ENCODE data around the gene PHC1.
"Not testable (repeated sequence)": the region's sequence is repeated elsewhere in the genome, so short reads cannot be mapped to it uniquely, and the experiment has no call there.

Gene PHC1

DNA sequence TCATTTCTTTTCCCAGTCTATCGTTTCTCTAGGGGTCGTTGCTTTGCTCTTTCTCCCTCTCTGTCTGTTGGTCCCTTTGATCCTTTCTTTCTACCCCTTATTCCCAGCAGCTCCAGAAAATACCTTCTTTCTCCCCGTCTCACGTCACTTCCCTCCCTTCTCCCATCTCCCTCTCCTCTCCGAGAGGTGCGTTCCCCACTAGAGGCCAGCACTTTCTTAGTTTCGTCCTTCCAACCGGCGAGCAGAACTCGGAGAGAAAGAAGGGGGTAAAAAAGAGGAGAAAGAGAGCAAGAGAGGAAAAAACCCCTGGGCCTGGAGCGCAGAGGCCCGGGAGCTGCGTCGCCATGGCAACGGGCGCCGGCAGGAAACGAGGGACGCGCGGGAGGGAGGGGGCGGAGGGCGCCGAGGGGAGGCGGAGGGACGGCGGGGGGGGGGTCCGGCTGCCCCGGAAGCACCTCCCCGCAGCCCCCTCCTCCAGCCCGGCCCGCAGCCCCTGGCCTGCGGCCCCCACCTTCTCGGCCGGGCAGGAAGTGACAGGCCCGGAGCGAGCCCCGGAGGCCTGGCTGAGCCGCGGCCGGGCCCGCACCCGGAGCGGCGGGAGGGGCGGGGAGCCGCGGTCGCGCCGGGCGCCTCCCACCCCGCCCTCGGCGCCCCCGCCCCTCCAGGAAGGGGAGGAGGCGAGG lies at the start of gene PHC1:
Gene PHC1 (plus strand): TSS at position 477 of the 683 bp plus-strand sequence. CDS start 3,169 bp downstream, outside the sequence.
- in situ Hi-C loops (cut with MboI; ENCODE audit: low sequenced_read_pairs) = not testable (repeated sequence)

DNA sequence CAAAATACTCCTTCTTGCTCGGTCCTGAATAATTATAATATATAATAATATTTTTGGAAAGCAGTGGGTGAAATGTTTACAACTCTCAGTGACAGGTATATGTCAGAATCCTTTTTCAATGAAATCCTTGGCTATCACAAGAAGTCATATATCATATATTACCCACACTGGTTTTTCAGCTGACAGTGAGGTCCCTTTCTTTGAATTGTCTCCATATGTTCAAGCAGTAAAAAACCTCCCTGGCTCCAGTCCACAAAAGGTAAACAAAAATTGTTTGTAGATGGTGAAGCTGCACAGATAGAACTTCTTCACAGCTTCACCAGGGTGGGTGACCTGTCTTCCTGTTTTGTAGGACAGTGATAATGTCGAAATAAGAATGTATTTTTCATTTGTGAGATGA lies 47.9 kb upstream of the PHC1 start:
- in situ Hi-C loops (cut with MboI; ENCODE audit: low sequenced_read_pairs) = no loop called here

DNA sequence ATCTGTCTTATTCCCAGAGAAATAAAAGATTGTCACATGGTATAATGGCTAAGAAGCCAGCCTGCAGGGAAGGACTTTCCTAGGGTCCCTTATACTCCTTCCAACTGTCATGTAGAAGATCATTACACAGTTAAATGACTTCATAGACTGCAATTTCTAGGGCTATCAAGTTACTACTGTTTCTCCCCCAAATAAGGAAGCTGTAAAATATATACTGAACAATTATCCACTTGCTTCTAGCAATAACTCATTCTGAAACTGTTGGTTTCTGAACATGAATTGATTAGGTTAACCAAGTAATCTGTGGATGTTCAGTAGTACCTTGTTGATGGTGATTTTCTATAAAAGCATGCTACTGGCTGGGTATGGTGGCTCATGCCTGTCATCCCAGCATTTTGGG lies 47.3 kb upstream of the PHC1 start:
- in situ Hi-C loops (cut with MboI; ENCODE audit: low sequenced_read_pairs) = no loop called here

DNA sequence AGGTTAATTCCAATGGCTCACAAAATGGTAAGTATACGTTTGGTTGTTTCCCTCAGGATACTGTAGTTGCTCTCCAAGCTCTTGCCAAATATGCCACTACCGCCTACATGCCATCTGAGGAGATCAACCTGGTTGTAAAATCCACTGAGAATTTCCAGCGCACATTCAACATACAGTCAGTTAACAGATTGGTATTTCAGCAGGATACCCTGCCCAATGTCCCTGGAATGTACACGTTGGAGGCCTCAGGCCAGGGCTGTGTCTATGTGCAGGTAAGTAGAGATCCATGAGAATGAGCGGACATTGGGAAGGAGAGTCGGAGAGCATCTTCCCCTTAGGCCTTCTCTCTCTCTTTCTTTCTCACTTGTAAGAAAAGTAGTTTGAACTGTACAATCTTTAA lies 46.5 kb upstream of the PHC1 start:
- in situ Hi-C loops (cut with MboI; ENCODE audit: low sequenced_read_pairs) = no loop called here

DNA sequence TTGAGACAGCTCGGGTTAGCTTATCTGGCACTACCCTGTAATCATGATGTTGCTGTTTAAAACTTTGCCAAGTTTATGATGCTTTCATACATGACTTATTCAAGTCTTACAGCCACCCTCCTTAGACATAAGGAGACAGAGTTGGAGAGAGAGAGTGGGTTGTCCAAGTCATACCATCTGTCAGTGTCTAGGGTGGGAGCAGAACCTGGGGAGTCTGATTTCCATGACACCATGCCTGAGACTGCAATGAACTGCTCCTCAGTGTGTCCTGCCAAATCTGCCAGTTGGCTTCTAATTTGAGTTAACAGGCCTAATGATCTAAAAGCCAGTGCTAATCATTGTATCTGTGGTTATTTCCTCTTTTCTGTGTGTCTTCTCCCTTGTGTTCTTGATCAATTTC lies 43.7 kb upstream of the PHC1 start:
- in situ Hi-C loops (cut with MboI; ENCODE audit: low sequenced_read_pairs) = no loop called here

DNA sequence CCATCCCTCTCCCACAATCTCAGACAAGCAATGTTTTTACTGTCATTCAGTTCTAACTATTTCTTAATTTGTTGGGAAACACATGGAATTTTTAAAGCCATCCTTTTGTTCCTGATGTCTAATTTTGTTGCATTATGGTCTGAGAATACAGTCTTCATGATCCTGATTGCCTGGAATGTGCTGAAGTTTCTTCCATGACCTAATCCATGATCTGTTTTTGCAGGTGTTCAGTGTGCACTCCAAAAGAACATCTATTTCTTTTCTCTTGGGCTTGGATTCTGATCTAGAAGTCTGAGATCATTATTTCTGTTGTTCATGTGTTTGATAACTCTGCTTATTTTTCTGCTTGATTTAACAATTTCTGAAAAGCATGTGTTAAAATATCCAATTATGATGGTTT lies 43.2 kb upstream of the PHC1 start:
- in situ Hi-C loops (cut with MboI; ENCODE audit: low sequenced_read_pairs) = no loop called here

DNA sequence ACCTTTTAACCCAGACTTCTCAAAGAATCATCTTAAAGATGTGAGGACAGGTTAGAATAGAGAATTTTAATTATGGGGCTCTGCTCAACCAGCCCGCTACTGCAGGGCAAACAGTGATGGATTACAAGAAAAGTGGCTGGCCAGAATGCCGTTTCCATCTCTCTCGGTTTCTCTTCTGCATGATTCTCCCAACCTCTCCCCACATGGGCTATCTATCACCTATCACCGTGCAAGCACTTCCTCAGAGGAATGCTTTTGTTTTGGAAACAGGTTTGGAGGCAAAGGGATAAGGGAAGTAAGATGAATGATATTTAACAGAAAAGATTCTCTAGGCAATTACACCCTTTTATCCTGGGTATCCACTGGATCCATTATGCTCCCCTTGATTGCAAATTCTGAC lies 37.4 kb upstream of the PHC1 start:
- in situ Hi-C loops (cut with MboI; ENCODE audit: low sequenced_read_pairs) = loop anchor here (25.0 kb wide), 1 partner anchor 190 kb away; the partner anchor contains the start of gene RIMKLB

DNA sequence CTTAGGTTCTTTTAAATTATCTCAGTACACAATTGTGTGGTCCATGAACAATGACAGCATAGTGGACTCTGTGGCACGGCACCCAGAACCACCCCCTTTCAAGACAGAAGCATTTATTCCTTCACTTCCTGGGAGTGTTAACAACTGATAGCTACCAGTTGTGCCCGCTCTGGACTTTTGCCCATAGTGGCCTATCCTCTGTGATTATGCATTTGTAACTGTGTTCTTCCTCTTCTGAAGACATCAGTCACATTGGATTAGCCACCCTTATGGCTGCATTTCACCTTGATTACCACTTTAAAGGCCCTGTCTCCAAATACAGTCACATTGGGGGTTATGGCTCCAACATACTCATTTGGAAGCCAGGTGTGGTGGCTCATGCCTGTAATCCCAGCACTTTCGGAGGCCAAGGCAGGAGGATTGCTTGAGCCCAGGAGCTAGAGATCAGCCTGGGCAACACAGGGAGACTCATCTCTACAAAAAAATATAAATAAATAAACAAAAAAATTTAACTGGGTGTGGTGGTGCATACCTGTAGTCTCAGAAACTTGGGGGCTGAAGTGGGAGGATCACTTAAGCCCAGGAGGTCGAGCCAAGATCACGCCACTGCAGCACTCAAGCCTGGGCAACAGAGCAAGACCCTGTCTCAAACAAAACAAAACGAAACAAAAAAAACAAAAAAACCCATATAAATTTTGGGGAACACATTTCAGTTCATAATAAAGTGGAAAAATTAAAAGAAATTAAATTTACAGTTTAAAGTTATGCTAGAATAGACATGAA lies 27.6 kb upstream of the PHC1 start:
- in situ Hi-C loops (cut with MboI; ENCODE audit: low sequenced_read_pairs) = loop anchor here (25.0 kb wide), 1 partner anchor 199 kb away; the partner anchor contains the start of gene RIMKLB

DNA sequence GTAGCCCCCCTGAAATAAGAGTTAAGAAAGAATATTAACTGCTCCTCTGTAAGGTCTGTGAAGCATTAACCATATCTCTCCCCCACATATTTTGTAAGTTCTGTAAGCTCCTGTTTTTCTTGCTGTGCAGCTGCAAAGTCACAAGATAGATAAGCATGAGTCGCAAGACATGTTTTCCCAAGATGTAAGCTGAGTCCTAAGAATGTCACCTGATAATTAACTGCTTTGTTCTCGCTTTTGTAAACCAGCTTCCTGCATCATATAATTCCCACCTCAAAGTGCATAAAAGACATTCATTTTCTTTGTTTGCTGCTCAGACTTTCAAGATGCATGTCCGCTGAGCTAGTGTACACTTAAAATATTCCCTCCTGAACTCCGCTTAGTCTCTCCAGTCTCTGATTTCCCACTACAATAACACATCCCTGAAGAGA lies 27.0 kb upstream of the PHC1 start:
- in situ Hi-C loops (cut with MboI; ENCODE audit: low sequenced_read_pairs) = loop anchor here (25.0 kb wide), 1 partner anchor 200 kb away; the partner anchor contains the start of gene RIMKLB

DNA sequence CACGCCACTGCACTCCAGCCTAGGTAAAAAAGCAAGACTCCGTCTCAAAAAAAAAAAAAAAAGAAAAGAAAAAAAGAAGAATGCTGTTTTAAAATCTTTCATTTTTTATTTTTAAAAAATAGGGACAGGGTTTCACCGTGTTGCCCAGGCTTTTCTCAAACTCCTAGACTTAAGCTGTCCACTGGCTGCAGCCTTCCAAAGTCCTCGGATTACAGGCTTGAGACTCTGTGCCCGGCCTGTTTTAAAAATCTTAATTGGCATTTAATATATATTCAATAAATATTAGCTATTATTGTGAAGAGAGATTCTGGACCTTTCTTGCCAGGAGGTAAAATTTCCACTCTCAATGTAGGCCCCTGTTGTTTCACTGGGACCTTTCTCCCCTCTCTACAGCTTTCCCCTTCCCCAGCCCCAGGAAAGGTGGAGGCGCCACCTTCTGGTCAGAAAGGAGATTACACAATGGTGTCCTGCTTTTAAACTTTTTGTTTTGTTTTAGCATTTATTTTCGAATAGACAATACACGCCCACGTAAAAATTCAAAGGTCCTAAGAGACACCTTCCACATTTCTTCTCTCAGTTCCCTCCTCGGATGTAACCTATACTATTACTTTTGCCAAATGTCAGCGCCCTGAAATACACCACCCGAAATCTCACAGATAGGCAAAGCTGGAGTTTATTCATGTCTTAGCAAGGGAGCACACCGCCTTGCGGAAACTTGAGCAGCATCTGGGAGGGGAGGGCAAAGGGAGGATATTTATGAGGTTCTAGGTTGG lies 23.8 kb upstream of the PHC1 start:
- in situ Hi-C loops (cut with MboI; ENCODE audit: low sequenced_read_pairs) = loop anchor here (25.0 kb wide), 1 partner anchor 203 kb away; the partner anchor contains the start of gene RIMKLB

DNA sequence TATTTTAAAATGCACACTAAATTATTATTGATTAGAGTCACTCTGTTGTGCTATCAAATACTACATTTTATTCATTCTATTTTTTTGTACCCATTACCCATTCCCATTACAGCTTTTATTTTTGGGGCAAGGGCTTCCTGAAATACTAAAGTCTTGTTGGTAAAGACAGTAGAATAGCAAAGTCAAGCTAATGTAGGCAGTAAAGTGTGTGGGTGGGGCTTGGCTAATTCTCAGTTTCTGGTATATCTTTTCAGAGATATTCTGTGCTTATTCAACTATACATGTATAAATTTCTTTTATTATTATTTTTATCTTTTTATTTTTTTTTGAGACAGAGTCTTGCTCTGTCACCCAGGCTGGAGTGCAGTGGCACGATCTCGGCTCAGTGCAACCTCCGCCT lies 22.3 kb upstream of the PHC1 start:
- in situ Hi-C loops (cut with MboI; ENCODE audit: low sequenced_read_pairs) = loop anchor here (25.0 kb wide), 1 partner anchor 205 kb away; the partner anchor contains the start of gene RIMKLB

DNA sequence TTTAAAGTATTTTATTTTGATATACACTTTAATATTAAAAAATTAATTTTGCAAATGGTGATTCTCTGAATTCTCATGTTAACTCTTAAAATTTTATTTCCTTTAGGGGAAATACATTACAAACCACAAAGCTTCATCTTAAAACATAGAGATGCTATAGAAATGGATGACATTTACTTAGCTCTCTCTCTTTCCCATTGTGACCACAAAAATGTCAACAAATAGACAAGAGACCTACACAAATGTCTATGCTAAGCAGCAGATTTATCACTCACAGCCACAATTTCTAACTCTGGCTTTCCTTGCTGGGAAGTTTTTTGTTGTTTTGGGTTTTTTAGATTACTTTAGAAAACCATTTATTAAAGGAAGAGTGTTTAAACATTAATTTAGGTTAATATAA lies 19.9 kb upstream of the PHC1 start:
- in situ Hi-C loops (cut with MboI; ENCODE audit: low sequenced_read_pairs) = loop anchor here (25.0 kb wide), 1 partner anchor 207 kb away; the partner anchor contains the start of gene RIMKLB

DNA sequence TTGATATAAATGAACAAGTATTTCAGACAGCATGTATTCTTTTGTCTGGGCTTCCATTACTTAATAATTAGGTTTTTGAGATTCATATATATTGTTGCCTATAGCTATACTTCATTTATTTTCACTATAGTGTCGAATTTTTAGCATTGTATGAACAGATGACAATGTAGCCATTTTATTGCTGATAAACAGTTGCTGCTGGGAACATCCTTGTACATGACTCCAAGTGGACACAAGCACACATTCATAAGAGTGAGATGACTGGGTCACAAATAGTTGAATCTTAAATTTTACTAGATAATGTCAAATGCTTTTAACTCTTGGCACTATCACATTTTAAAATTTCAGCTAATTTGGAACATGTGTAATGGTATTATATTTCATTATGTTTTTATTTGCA lies 19.3 kb upstream of the PHC1 start:
- in situ Hi-C loops (cut with MboI; ENCODE audit: low sequenced_read_pairs) = loop anchor here (25.0 kb wide), 1 partner anchor 208 kb away; the partner anchor contains the start of gene RIMKLB

DNA sequence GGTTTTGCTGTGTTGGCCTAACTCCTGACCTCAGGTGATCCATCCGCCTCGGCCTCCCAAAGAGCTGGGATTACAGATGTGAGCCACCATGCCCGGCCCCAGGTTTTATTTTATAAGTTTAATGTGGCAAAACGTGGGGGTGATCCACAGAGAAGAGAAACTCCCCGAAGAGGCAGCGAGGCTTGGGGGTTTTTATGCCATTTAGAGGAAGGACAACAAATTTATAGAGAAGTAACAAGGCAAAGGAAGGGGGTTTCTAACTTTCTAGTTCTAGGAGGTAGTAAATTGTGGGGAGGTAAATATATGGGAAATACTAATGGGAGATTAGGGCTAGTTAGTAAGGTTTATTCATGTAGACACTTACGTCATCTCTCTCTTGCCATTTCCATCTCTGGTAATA lies 17.2 kb upstream of the PHC1 start:
- in situ Hi-C loops (cut with MboI; ENCODE audit: low sequenced_read_pairs) = loop anchor here (25.0 kb wide), 1 partner anchor 210 kb away; the partner anchor contains the start of gene RIMKLB

DNA sequence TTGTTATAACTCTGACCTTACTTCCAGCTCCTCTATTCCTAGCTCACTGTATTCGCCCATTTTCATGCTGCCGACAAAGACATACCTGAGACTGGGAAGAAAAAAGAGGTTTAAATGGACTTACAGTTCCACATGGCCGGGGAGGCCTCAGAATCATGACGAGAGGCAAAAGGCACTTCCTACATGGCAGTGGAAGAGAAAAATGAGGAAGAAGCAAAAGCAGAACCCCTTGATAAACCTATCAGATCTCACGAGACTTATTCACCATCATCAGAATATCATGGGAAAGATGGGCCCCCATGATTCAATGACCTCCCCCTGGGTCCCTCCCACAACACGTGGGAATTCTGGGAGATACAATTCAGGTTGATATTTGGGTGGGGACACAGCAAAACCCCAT lies 14.5 kb upstream of the PHC1 start:
- in situ Hi-C loops (cut with MboI; ENCODE audit: low sequenced_read_pairs) = loop anchor here (25.0 kb wide), 1 partner anchor 213 kb away; the partner anchor contains the start of gene RIMKLB

DNA sequence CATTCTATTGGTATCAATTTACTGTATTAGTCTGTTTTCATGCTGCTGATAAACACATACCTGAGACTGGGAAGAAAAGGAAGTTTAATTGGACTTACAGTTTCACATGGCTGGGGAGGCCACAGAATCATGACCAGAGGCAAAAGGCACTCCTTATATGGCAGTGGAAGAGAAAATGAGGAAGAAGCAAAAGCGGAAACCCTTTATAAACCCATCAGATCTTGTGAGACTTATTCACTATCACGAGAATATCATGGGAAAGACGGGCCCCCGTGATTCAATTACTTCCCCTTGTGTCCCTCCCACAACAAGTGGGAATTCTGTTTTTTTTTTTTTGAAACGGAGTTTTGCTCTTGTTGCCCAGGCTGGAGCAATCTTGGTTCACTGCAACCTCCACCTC lies 11.6 kb upstream of the PHC1 start:
- in situ Hi-C loops (cut with MboI; ENCODE audit: low sequenced_read_pairs) = not testable (repeated sequence)

DNA sequence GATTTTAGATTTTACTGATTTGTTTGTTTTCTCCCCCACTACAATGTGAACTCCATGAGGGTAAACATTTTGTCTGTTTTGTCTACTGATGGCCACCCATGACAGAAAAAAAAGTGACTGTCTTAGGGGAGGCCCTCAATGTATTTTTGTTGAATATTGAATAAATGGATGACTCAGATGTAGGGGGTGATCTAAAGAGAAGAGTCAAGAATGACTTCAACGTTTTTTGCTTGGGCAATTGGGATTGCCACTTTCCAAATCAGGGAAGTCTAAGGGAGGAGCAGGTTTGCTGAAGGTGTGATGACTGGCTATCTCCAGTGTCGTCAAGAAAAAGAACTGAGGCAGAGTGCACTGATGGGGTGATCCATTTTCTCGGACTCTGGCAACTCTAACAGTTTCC lies 10.7 kb upstream of the PHC1 start:
- in situ Hi-C loops (cut with MboI; ENCODE audit: low sequenced_read_pairs) = no loop called here

DNA sequence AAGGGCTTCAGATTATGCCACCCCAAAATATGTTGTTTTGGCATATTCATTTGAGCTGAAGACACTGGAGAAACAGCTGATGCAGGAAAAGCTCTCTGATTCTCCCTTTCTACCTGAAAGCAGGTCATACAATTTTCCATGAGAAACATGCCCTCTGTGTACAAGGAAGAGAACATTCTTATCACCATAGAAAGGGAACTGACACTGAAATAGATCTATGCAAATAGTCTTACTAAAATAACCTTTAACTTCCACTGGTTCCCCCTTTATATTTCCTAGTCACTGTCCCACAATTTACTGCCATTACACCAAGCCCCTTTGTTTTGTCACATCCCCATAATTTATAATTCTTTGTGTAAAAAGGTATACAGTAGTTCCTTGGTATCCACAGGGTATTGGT lies 9.6 kb upstream of the PHC1 start:
- in situ Hi-C loops (cut with MboI; ENCODE audit: low sequenced_read_pairs) = no loop called here

DNA sequence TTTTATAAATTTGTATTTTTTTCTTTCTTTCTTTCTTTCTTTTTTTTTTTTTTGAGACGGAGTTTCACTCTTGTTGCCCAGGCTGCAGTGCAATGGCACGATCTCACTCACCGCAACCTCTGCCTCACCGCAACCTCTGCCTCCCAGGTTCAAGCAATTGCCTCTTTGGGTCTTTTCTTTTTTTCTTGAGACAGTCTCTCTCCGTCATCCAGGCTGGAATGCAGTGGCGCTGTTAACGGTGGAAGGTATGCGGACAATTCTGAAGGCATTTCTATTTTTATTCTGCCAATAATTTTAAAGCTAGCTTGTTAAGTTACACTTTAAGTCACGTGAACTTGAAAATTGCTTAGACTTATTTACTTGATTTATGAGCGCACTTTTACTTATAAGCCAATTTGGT lies 8.8 kb upstream of the PHC1 start:
- in situ Hi-C loops (cut with MboI; ENCODE audit: low sequenced_read_pairs) = no loop called here

DNA sequence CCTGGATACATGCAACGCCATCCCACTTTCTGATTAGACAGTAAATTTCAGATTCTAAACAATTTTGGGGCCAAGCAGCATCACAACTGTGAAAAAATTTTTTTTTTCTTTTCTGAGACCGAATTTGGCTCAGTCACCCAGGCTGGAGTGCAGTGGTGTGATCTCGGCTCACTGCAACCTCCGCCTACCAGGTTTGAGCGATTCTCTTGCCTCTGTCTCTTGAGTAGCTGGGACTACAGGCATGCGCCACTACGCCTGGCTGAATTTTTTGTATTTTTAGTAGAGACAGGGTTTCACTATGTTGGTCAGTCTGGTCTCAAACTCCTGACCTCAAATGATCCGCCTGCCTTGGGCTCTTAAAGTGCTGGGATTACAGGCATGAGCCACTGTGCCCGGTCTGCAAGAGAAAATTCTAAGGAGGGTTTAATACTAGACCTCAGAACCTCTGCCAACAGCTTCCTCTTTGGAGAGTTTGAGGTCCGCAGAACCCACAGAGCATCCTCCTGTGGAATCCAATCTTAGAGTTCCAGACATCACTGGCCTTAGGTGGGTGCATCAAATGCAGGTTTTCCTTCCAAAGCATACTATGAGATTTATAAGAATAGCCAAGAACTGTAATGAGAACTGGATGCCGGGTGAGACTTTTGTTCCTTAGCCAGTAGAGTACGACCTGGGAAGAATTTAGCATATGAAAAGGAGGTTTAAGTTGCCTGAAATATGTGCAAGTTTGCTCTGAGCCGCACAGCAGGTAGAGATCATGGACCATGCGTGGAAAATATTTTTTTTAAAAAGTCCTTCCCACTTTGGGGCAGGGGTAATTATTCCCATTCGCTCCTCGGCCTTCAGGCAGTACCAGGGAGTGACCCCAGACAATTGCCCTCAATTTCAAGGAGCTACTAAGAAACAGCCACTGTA lies 7.8 kb upstream of the PHC1 start:
- in situ Hi-C loops (cut with MboI; ENCODE audit: low sequenced_read_pairs) = no loop called here
